ENCODE results near the gene PARK7. TPM values are rescaled to one million over a fixed set of nuclear protein-coding genes. Genes with fewer than 3 reads are reported as not detected.

Gene PARK7
- total and polyA plus RNA-seq, 7 experiments from 2014 or later, result 97.1 to 364 (median 114) TPM

DNA sequence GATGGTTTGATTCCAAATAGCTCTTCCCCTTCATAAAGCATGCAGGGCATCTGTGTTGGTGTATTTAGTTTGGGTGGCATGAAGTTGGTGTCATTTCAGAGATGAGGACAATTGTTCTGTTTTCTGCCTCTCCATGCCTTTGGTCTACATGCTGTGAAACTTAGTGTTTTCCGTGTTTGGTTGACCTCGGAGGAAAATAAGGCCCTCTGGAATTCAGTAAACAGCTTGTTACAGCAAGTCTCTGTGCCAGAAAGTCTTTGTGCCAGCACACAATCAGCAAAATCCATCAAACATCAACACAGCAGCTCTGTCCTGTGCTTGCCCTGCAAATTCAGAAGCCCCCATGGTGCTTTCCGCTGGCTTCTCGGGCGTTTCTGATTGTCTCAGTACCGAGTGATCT, 9.5 kb downstream of the PARK7 start:
- intact Hi-C loops (cut with micrococcal nuclease), result no loop called here
- POLR2A ChIA-PET, result interaction anchor here (1.6 kb wide), 1 partner anchor 9 kb away, joined by 6 read pairs; the partner anchor contains the start of gene PARK7

DNA sequence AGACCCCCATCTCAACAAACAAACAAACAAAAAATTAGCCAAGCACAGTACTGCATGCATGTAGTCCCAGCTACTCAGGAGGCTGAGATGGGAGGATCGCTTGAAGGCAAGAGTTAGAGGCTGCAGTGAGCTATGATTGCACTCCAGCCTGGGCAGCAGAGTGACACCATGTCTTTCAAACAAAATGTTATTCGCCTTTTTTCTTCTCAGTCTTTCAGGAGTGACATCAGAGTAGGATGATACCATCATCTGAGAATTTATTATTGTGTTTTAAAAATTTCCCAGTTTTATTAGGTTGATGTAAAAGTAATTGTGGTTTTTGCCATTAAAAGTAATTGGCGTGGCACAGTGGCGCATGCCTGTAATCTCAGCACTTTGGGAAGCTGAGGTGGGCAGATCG, 10.8 kb downstream of the PARK7 start:
- POLR2A ChIA-PET, result interaction anchor here (1.2 kb wide), 1 partner anchor 10 kb away, joined by 3 read pairs; no protein-coding TSS in a partner anchor
- no peaks in the 10 kb centered on the region for H3K27me3 ChIP-seq (ENCODE audit: control insufficient read depth in 2 of 2, insufficient read depth in 2 of 2, low read length in 2 of 2)
- Mint-ChIP-seq H3K4me3 (no peak overlapping the region), H3K4me1 (peaks cover 7 to 20% (median 12%) of the 10 kb centered on the region in 7 donors), H3K36me3 (peaks cover 0 to 41% (median 27%) of the 10 kb centered on the region in 5 donors), H3K27ac (peak overlapping the region in 1 of 9 donors; percentile 19), H3K27me3 (no peaks in the 10 kb centered on the region), H3K9me3 (no peaks in the 10 kb centered on the region)
- no peaks in the 10 kb centered on the region for H3K9me3 ChIP-seq (ENCODE audit: control insufficient read depth in 2 of 3, low read length in 3 of 3)
- no peak overlapping the region for H3K4me3 ChIP-seq (ENCODE audit: low read length)
- no peak for DNase-seq
- CTCF ChIA-PET, result no interaction called here
- H3K4me1 ChIP-seq (ENCODE audit: control insufficient read depth in 2 of 2, insufficient read depth in 2 of 2, low read length in 2 of 2), result no peaks in the 10 kb centered on the region
- no peak for ATAC-seq
- no peak overlapping the region for H3K27ac ChIP-seq (ENCODE audit: low read depth, low read length)
- peaks cover 15 to 62% (median 21%) of the 10 kb centered on the region in 3 experiments for H3K36me3 ChIP-seq (ENCODE audit: control insufficient read depth in 2 of 3, insufficient read depth in 3 of 3, low read length in 3 of 3)
- intact Hi-C loops (cut with micrococcal nuclease), result no loop called here

More for the DNA sequence above, 9.5 kb downstream of the PARK7 start:
- Histone ChIP-seq H3K4me3 (ENCODE audit: low read length) (no peak overlapping the region), H3K4me1 (ENCODE audit: control insufficient read depth in 2 of 2, insufficient read depth in 2 of 2, low read length in 2 of 2) (peaks cover 0 to 2% of the 10 kb centered on the region in 2 donors), H3K27me3 (ENCODE audit: control insufficient read depth in 2 of 2, insufficient read depth in 2 of 2, low read length in 2 of 2) (no peaks in the 10 kb centered on the region), H3K27ac (ENCODE audit: low read depth, low read length) (no peak overlapping the region), H3K36me3 (ENCODE audit: control insufficient read depth in 2 of 3, insufficient read depth in 3 of 3, low read length in 3 of 3) (peaks cover 15 to 63% (median 23%) of the 10 kb centered on the region in 3 experiments), H3K9me3 (ENCODE audit: control insufficient read depth in 2 of 3, low read length in 3 of 3) (no peaks in the 10 kb centered on the region)
- Mint-ChIP-seq H3K36me3 (peaks cover 0 to 44% (median 32%) of the 10 kb centered on the region in 5 donors), H3K9me3 (no peaks in the 10 kb centered on the region), H3K27me3 (no peaks in the 10 kb centered on the region), H3K4me1 (peaks cover 15 to 33% (median 22%) of the 10 kb centered on the region in 7 donors), H3K27ac (no peak overlapping the region), H3K4me3 (no peak overlapping the region)
- ATAC-seq (no peak), DNase-seq (no peak)
- CTCF ChIA-PET, result interaction anchor here (1.7 kb wide), 1 partner anchor 9 kb away, joined by 4 read pairs; no protein-coding TSS in a partner anchor

DNA sequence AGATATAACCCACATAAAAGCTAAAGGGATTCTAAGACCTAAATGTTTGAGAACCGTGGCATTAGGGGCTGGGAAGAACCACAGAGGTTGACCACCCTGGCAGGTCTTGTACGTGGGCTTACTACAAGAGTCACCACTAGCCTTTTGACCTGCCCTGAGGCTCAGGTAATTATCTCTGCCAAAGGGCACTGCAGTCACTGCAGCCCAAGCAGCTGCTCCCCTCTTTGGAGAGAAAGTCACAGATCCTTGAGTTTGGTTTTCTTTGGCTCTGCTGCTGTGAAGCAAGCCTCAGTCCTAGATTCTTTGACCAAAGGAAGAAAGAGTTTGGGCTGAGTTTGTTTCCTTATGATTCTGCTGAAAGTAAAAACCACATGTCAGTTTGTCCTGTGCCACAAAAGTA, 11.6 kb downstream of the PARK7 start:
- Histone ChIP-seq H3K27ac (ENCODE audit: low read depth, low read length) (no peak overlapping the region), H3K4me1 (ENCODE audit: control insufficient read depth in 2 of 2, insufficient read depth in 2 of 2, low read length in 2 of 2) (no peaks in the 10 kb centered on the region), H3K4me3 (ENCODE audit: low read length) (no peak overlapping the region), H3K9me3 (ENCODE audit: control insufficient read depth in 2 of 3, low read length in 3 of 3) (no peaks in the 10 kb centered on the region), H3K36me3 (ENCODE audit: control insufficient read depth in 2 of 3, insufficient read depth in 3 of 3, low read length in 3 of 3) (peaks cover 15 to 63% (median 20%) of the 10 kb centered on the region in 3 experiments), H3K27me3 (ENCODE audit: control insufficient read depth in 2 of 2, insufficient read depth in 2 of 2, low read length in 2 of 2) (no peaks in the 10 kb centered on the region)
- intact Hi-C loops (cut with micrococcal nuclease), result no loop called here
- Mint-ChIP-seq H3K36me3 (peaks cover 0 to 42% (median 27%) of the 10 kb centered on the region in 5 donors), H3K9me3 (no peaks in the 10 kb centered on the region), H3K27me3 (no peaks in the 10 kb centered on the region), H3K4me1 (peaks cover 3 to 16% (median 9%) of the 10 kb centered on the region in 7 donors), H3K4me3 (no peak overlapping the region), H3K27ac (no peak overlapping the region)
- ATAC-seq (no peak), DNase-seq (no peak)
- CTCF ChIA-PET, result no interaction called here
- POLR2A ChIA-PET, result no interaction called here

DNA sequence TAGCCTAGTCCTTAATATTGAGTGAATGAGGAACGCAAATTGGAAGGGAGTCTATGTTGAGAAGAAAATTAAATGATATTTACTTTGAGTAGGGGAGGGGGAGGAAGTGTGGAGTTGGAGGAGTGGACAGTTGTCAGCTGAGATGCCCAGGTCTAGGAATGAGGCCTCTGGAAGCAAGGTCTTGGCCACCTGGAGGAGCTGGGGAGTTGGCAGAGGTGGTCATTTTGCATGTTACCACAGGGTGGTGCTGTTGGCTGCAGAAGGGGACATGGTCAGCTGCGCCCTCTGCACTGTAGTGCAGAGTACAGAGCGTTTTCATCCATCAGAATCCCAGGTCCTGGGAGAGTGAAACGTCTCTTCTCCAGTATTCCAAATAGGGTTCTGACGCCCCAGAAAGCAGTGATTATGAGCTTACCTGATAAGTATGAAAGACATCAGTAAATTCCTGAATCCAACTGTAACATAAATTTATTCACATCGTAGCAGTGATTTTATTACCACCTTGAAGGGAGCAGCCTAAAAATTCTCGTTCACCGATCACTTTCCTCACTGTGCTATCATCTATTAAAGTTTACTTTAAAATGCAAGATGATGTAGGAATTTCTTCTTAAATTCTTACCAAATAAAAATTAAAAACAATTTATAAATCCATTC, 13.8 kb downstream of the PARK7 start:
- ChIA-PET POLR2A (interaction anchor here (0.7 to 1.2 kb wide), 3 partner anchors 8 to 65 kb away, joined by 3 read pairs; no protein-coding TSS in a partner anchor), CTCF (interaction anchor here (0.8 to 1.3 kb wide), 5 partner anchors 10 to 372 kb away, joined by 3 to 4 read pairs (median 3); no protein-coding TSS in a partner anchor)
- Mint-ChIP-seq H3K4me3 (no peak overlapping the region), H3K9me3 (no peaks in the 10 kb centered on the region), H3K36me3 (peaks cover 5 to 38% (median 25%) of the 10 kb centered on the region in 5 donors), H3K27ac (peak overlapping the region in 3 of 9 donors; percentile 14 to 74 (median 44)), H3K27me3 (no peaks in the 10 kb centered on the region), H3K4me1 (peaks cover 2 to 7% (median 5%) of the 10 kb centered on the region in 7 donors)
- no peaks in the 10 kb centered on the region for H3K27me3 ChIP-seq (ENCODE audit: control insufficient read depth in 2 of 2, insufficient read depth in 2 of 2, low read length in 2 of 2)
- peaks cover 15 to 61% (median 18%) of the 10 kb centered on the region in 3 experiments for H3K36me3 ChIP-seq (ENCODE audit: control insufficient read depth in 2 of 3, insufficient read depth in 3 of 3, low read length in 3 of 3)
- peak; percentile 78 for ATAC-seq
- H3K4me1 ChIP-seq (ENCODE audit: control insufficient read depth in 2 of 2, insufficient read depth in 2 of 2, low read length in 2 of 2), result no peaks in the 10 kb centered on the region
- no peaks in the 10 kb centered on the region for H3K9me3 ChIP-seq (ENCODE audit: control insufficient read depth in 2 of 3, low read length in 3 of 3)
- intact Hi-C loops (cut with micrococcal nuclease), result loop anchor here in 1 of 2 donors (2.0 kb wide), 1 partner anchor 373 kb away; no protein-coding TSS in a partner anchor
- DNase-seq, result no peak
- no peak overlapping the region for H3K4me3 ChIP-seq (ENCODE audit: low read length)
- H3K27ac ChIP-seq (ENCODE audit: low read depth, low read length), result no peak overlapping the region

DNA sequence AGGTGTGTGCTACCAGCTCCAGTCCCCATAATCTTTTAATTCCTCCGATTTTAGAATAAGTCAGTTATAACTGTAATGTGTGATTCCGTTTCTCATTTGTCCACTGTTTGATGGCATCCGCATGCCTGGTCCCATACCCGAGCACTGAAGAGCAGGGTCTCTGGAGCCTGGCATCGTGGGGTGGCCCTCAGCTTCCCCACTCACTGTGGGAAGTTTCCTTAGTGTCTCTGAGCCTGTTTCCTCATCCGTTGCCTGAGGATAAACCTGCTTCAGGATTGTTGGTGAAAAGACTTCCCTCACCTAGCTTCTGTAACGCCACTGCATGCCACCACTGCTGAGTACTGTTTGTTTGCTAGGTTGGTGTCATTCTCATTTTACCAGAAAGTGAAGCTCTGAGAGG, 19.5 kb downstream of the PARK7 start:
- peaks cover 10 to 41% (median 20%) of the 10 kb centered on the region in 5 donors for H3K36me3 Mint-ChIP-seq

DNA sequence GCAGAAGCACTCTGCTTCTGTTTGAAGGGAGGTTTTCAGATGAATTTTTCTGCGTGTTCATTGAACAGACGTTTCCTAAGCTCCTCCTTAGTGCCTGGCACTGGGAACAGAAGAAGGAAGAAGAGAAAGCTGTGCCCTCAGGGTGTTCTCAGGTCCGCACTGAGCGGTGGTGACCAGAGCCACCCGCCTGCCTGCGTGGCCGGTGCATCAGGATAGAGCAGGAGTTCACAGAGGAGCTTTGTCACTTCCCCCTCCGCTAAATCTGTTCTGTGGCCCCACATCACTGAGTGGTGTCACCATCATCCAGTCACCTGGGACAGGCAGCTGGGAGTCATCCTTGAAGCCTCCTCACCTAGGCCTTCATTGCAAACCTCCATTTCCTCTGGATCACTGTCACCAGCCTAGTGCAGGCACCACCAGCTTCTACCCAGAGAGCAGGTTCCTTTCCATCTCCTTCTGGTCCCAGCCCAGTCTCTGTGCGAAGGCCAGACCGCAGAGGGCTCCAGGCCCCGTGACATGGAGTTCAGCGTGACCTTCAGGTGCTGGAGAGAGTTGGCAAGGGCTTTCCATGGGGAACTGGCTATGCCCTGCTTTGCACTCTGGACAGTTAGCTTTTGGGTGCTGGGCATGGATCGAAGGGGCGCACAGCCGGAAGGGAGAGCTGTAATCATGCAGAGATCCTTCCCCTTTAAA, 21.7 kb downstream of the PARK7 start:
- H3K27ac Mint-ChIP-seq, result no peak overlapping the region
- H3K27me3 Mint-ChIP-seq, result no peaks in the 10 kb centered on the region
- H3K9me3 Mint-ChIP-seq, result no peaks in the 10 kb centered on the region
- ChIA-PET CTCF (interaction anchor here (0.6 to 1.4 kb wide), 5 partner anchors 20 to 366 kb away, joined by 3 to 9 read pairs (median 3); no protein-coding TSS in a partner anchor), POLR2A (interaction anchor here (0.6 kb wide), 1 partner anchor 11 kb away, joined by 3 read pairs; no protein-coding TSS in a partner anchor)
- H3K4me3 ChIP-seq (ENCODE audit: low read length), result no peak overlapping the region
- H3K4me1 ChIP-seq (ENCODE audit: control insufficient read depth in 2 of 2, insufficient read depth in 2 of 2, low read length in 2 of 2), result peaks cover 0 to 8% of the 10 kb centered on the region in 2 donors
- H3K4me3 Mint-ChIP-seq, result no peak overlapping the region
- no peak for ATAC-seq
- H3K36me3 ChIP-seq (ENCODE audit: control insufficient read depth in 2 of 3, insufficient read depth in 3 of 3, low read length in 3 of 3), result peaks cover 10 to 76% (median 21%) of the 10 kb centered on the region in 3 experiments
- H3K9me3 ChIP-seq (ENCODE audit: control insufficient read depth in 2 of 3, low read length in 3 of 3), result no peaks in the 10 kb centered on the region
- DNase-seq, result no peak
- H3K4me1 Mint-ChIP-seq, result peaks cover 5 to 13% (median 10%) of the 10 kb centered on the region in 7 donors
- no peaks in the 10 kb centered on the region for H3K27me3 ChIP-seq (ENCODE audit: control insufficient read depth in 2 of 2, insufficient read depth in 2 of 2, low read length in 2 of 2)
- H3K27ac ChIP-seq (ENCODE audit: low read depth, low read length), result no peak overlapping the region
- peaks cover 13 to 43% (median 22%) of the 10 kb centered on the region in 5 donors for H3K36me3 Mint-ChIP-seq
- intact Hi-C loops (cut with micrococcal nuclease), result loop anchor here in 1 of 2 donors (2.0 kb wide), 1 partner anchor 44 kb away; the partner anchor contains the start of gene ERRFI1

More for the DNA sequence above, 19.5 kb downstream of the PARK7 start:
- ATAC-seq (no peak), DNase-seq (no peak)
- H3K27ac Mint-ChIP-seq, result peak overlapping the region in 4 of 9 donors; percentile 9 to 65 (median 23)
- H3K4me1 Mint-ChIP-seq, result peaks cover 5 to 13% (median 10%) of the 10 kb centered on the region in 7 donors
- Histone ChIP-seq H3K4me3 (ENCODE audit: low read length) (no peak overlapping the region), H3K27me3 (ENCODE audit: control insufficient read depth in 2 of 2, insufficient read depth in 2 of 2, low read length in 2 of 2) (no peaks in the 10 kb centered on the region), H3K4me1 (ENCODE audit: control insufficient read depth in 2 of 2, insufficient read depth in 2 of 2, low read length in 2 of 2) (peaks cover 0 to 8% of the 10 kb centered on the region in 2 donors), H3K36me3 (ENCODE audit: control insufficient read depth in 2 of 3, insufficient read depth in 3 of 3, low read length in 3 of 3) (peaks cover 8 to 72% (median 21%) of the 10 kb centered on the region in 3 experiments), H3K27ac (ENCODE audit: low read depth, low read length) (no peak overlapping the region), H3K9me3 (ENCODE audit: control insufficient read depth in 2 of 3, low read length in 3 of 3) (no peaks in the 10 kb centered on the region)
- CTCF ChIA-PET, result interaction anchor here (0.6 to 1.8 kb wide), 3 partner anchors 9 to 83 kb away, joined by 3 to 4 read pairs (median 3); no protein-coding TSS in a partner anchor
- H3K9me3 Mint-ChIP-seq, result no peaks in the 10 kb centered on the region
- POLR2A ChIA-PET, result no interaction called here
- no peaks in the 10 kb centered on the region for H3K27me3 Mint-ChIP-seq
- H3K4me3 Mint-ChIP-seq, result no peak overlapping the region
- intact Hi-C loops (cut with micrococcal nuclease), result no loop called here

All from naive thymus-derived CD4-positive, alpha-beta T cell (primary cell).